HepG2 (cell line): ENCODE results near the gene MEG3. TPM values are rescaled to one million over a fixed set of nuclear protein-coding genes. Genes with fewer than 3 reads are reported as not detected.
A peak's percentile ranks its signal among the peaks of the same experiment; 100 is the strongest.

Experiments used
- ATAC-seq: fragments of 200-7000 bp; cut with Tn5 transposase; 3 replicates; pipeline ENCODE4 v1.9.1; 2020; ENCODE audit warnings: mild to moderate bottlenecking, moderate library complexity
- BruUV-seq: library from RNA; stranded (reverse); fragments of 400-500 nt; replicated peaks from 2 replicates; lab custom pipeline; 2021; lab: Mats Ljungman, UMichigan
- CTCF ChIA-PET: fragments of 300-600 bp; formaldehyde crosslinking; extraction: SDS; loops from one replicate; lab custom pipeline; 2021; ENCODE audit warnings: low total read pairs, inconsistent platforms, low intra/inter-chr PET ratio; lab: Yijun Ruan, JAX
- POLR2A ChIA-PET: fragments of 350-600 bp; sonication (Branson Sonifier 250); formaldehyde crosslinking; loops from one replicate; lab custom pipeline; 2020; ENCODE audit warnings: antibody characterized with exemption, inconsistent platforms; lab: Yijun Ruan, JAX
- DNase-seq: peaks from one replicate; pipeline ENCODE4 v3.0.0-alpha.2; 2015; ENCODE audit warnings: low spot score
- FAIRE-seq: peaks from 3 replicates; lab custom pipeline; 2011; peaks lifted over from hg19 to GRCh38; lab: Jason Lieb, UNC
- H2AFZ ChIP-seq: one replicate; pipeline ENCODE4 v1.6.1; 2011; ENCODE audit warnings: low read length, inconsistent platforms
- H3K27ac ChIP-seq: fragments of 300-600 bp; 3 replicates; pipeline ENCODE4 v1.8.0; 2011; ENCODE audit warnings: mixed run types, mild to moderate bottlenecking, mixed read lengths, low read length, inconsistent platforms; ENCODE audit not compliant: insufficient read depth; ENCODE audit errors: extremely low read length
- H3K27me3 ChIP-seq, 2 experiments: fragments of 200-600 bp in 1 of 2; 2 replicates in 1 of 2; 3 replicates in 1 of 2; pipeline versions ENCODE4 v1.6.0 to v1.8.0; 2011; ENCODE audit warnings: low read length in 2 of 2, mild to moderate bottlenecking in 2 of 2, moderate library complexity in 2 of 2, inconsistent platforms in 1 of 2; ENCODE audit not compliant: insufficient read depth in 2 of 2, control insufficient read depth in 1 of 2
- H3K36me3 ChIP-seq, 2 experiments: fragments of 200-600 bp in 1 of 2; replicated peaks in 1 of 2; 2 replicates in 1 of 2; 3 replicates in 1 of 2; pipeline versions ENCODE4 v1.5.1 to v1.8.0; 2011; ENCODE audit warnings: low read length in 2 of 2, inconsistent platforms in 1 of 2; ENCODE audit not compliant: insufficient read depth in 2 of 2, control insufficient read depth in 1 of 2
- H3K4me1 ChIP-seq: 2 replicates; pipeline ENCODE4 v1.5.1; 2012; ENCODE audit warnings: low read length, inconsistent platforms; ENCODE audit not compliant: insufficient read depth
- H3K4me2 ChIP-seq: 2 replicates; pipeline ENCODE4 v1.6.0; 2011; ENCODE audit warnings: low read depth, low read length, inconsistent platforms
- H3K4me3 ChIP-seq, 3 experiments: fragments of 200-600 bp in 1 of 3; sonication (generic), shearing (Covaris generic) in 1 of 3; replicated peaks in 1 of 3; 2 replicates each; pipeline ENCODE4 v1.5.1; 2011 to 2016; ENCODE audit warnings: low read length in 3 of 3, inconsistent platforms in 2 of 3, low read depth in 2 of 3, mild to moderate bottlenecking in 2 of 3, control low read depth in 1 of 3, mixed read lengths in 1 of 3; ENCODE audit not compliant: insufficient read depth in 1 of 3
- H3K79me2 ChIP-seq: one replicate; pipeline ENCODE4 v1.6.1; 2011; ENCODE audit warnings: low read length, inconsistent platforms; ENCODE audit not compliant: insufficient read depth
- H3K9ac ChIP-seq: 2 replicates; pipeline ENCODE4 v1.6.0; 2011; ENCODE audit warnings: mild to moderate bottlenecking, low read depth, low read length, inconsistent platforms; ENCODE audit not compliant: insufficient read depth
- H3K9me3 ChIP-seq: 2 replicates; pipeline ENCODE4 v1.5.1; 2012; ENCODE audit warnings: mild to moderate bottlenecking, low read length
- H4K20me1 ChIP-seq: 2 replicates; pipeline ENCODE4 v1.6.0; 2011; ENCODE audit warnings: inconsistent platforms, mild to moderate bottlenecking, low read length, moderate library complexity; ENCODE audit not compliant: insufficient read depth
- HNRNPL ChIP-seq: fragments of 200-400 bp; formaldehyde crosslinking; IDR thresholded peaks from 2 replicates; pipeline ENCODE4 v1.6.1; 2017; ENCODE audit warnings: mild to moderate bottlenecking, low read depth, low read length
- KLF6 ChIP-seq: IDR thresholded peaks from 2 replicates; pipeline ENCODE4 v1.8.0; 2016; ENCODE audit warnings: missing biosample characterization, missing genetic modification reagents
- MED8 ChIP-seq: sonication (generic); formaldehyde crosslinking; IDR thresholded peaks from 2 replicates; pipeline ENCODE4 v1.8.1; 2023; ENCODE audit warnings: mild to moderate bottlenecking, missing genetic modification reagents; ENCODE audit not compliant: insufficient replicate concordance
- ZNF30 ChIP-seq: sonication (generic); formaldehyde crosslinking; IDR thresholded peaks from 2 replicates; pipeline ENCODE4 v1.5.0; 2020; ENCODE audit warnings: mild to moderate bottlenecking, missing genetic modification reagents
- ZNF768 ChIP-seq: sonication (generic); formaldehyde crosslinking; IDR thresholded peaks from 2 replicates; pipeline ENCODE4 v1.4.0; 2020; ENCODE audit warnings: missing genetic modification reagents
- WGBS: methylation state at CpG from one replicate; pipeline ENCODE4 v1.1.6; 2017; ENCODE audit warnings: low lambda C conversion rate; 5-methylcytosine and 5-hydroxymethylcytosine counted together
- in situ Hi-C: cut with HindIII; loops from 2 replicates; pipeline ENCODE4 v1.10.0; 2017; ENCODE audit warnings: low pct_unique_long_range_greater_than_20kb; ENCODE audit not compliant: extremely low pct_ligation_motif_present
- intact Hi-C: fragments of 100-400 bp; cut with micrococcal nuclease; formaldehyde crosslinking; loops from one replicate; pipeline ENCODE4 v1.10.0; 2022; ENCODE audit not compliant: unreplicated experiment
- polyA plus RNA-seq, 8 experiments: library from polyadenylated mRNA; depleted of rRNA in 3 of 8; stranded (reverse) in 7 of 8; unstranded in 1 of 8; fragments of >200 nt; fragmentation: Illumina TruSeq in 4 of 8; extraction: Trizol in 4 of 8; gene quantifications; 2 replicates each; pipeline versions ENCODE4 v1.2.1 to v1.2.3, GENCODE V29; 2011 to 2016; ENCODE audit warnings: low read depth in 4 of 8, missing spikeins in 1 of 8, mixed read lengths in 1 of 8; ENCODE audit not compliant: insufficient read depth in 1 of 8
- total RNA-seq, 5 experiments: library from RNA; depleted of rRNA; stranded (reverse); fragments of >200 nt; fragmentation: Illumina TruSeq; extraction: Trizol; gene quantifications; 2 replicates each; pipeline ENCODE4 v1.2.3, GENCODE V29; 2016; ENCODE audit warnings: low read depth in 1 of 5

MEG3 gene
- total and polyA plus RNA-seq, 2 of the 13 experiments (the other 11 are each of a cell fraction or from before 2014, with no cell fraction given): 0.17 TPM; not detected in 1

DNA sequence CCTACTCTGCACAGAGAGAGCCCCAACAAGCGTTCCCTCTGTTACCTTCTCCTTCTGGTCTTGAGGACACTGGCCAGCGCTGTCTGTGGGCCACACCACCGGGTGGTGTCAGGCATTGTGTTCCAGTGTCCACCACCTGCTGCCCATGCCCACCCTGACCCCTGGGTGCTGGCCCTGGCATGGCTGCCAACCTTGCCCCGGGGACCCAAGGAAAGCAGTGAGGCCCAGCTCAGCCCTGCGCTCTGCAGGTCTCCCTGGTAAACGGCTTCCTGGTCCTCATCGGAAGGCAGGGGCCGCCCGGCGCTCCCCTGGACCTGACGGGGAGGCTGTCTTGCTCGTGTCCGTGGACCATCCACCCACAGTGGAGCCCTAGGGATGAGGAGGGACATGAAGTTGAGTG lies 21.8 kb upstream of the MEG3 start:
- H3K9ac ChIP-seq: no peak overlapping the region
- H3K4me1 ChIP-seq: peaks cover 6% of the 10 kb centered on the region; the same call in 1 of the 2 replicates
- intact Hi-C loops (no loop called here), in situ Hi-C loops (no loop called here)
- peaks cover 20% of the 10 kb centered on the region for H3K9me3 ChIP-seq
- WGBS: 97% methylated on average over 6 of the region's 13 CpGs
- no TSS peak for BruUV-seq
- CTCF ChIA-PET: no interaction called here
- POLR2A ChIA-PET: interaction anchor here (6.3 kb wide), 1 partner anchor 13 kb away, joined by 33 read pairs; no protein-coding TSS in a partner anchor
- H4K20me1 ChIP-seq: no peaks in the 10 kb centered on the region
- H3K79me2 ChIP-seq: no peaks in the 10 kb centered on the region
- ATAC-seq (no peak; the same call in 2 of the 3 replicates), DNase-seq (no peak), FAIRE-seq (no peak)
- no peaks in the 10 kb centered on the region for H3K27me3 ChIP-seq
- no peaks in the 10 kb centered on the region for H3K36me3 ChIP-seq
- TF ChIP-seq HNRNPL: peak; percentile 64; the same call in 1 of the 2 replicates
- no peak for TF ChIP-seq MED8 (CRISPR knock-in tag)
- no peak overlapping the region for H3K4me2 ChIP-seq
- H2AFZ ChIP-seq: no peak overlapping the region
- no peak overlapping the region for H3K27ac ChIP-seq
- H3K4me3 ChIP-seq: no peak overlapping the region

DNA sequence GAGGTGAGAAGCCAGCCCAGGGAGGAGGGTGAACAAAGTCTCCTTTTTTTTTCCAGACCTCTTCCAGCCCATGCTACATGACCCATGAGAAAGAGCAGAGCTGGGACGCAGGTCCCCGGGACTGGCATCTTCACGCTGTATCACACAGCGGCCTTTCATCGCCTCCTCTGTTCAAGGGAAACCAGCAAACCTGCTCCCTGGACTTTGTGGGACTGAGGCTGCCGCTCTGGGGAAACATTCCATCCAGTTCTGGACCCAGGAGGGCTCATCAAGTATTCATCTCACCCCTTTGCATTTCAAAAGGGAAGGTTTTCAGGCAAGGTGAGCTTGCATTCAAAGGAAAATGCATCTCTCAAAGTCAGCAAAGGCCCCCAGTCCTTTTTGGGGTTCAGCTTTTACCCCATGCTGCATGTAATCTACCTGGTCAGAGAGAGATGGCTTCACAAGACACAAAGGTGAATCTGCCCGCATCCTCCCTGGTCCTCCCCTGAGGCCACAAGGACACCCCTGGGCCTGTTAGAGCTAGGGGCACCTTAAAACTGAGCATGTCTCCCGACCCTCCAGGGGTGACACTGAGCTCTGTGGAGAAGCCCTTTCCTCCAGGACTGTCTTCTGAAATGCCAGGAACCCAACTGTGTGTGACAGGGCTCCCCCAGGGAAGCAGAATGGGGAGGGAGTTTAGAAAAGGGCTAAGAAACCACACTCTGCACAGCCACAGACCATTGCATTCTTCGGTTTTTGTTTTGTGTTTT lies 21.2 kb upstream of the MEG3 start:
- Histone ChIP-seq H3K79me2 (no peaks in the 10 kb centered on the region), H3K4me3 (no peak overlapping the region), H3K27ac (no peak overlapping the region), H3K9ac (no peak overlapping the region), H4K20me1 (no peaks in the 10 kb centered on the region)
- no peak for FAIRE-seq
- TF ChIP-seq ZNF30 (CRISPR knock-in tag): no peak
- TF ChIP-seq KLF6 (CRISPR knock-in tag): no peak
- 0 out of 2 replicates have a peak, but pooled peaks have one; percentile 20 for TF ChIP-seq ZNF768
- TF ChIP-seq, all 625 proteins: peak for 1
- Histone ChIP-seq H2AFZ (no peak overlapping the region), H3K36me3 (no peaks in the 10 kb centered on the region), H3K4me1 (peaks cover 6% of the 10 kb centered on the region; the same call in 1 of the 2 replicates), H3K4me2 (no peak overlapping the region), H3K9me3 (peaks cover 26% of the 10 kb centered on the region), H3K27me3 (no peaks in the 10 kb centered on the region)
- intact Hi-C loops (no loop called here), in situ Hi-C loops (no loop called here)
- ChIA-PET CTCF (no interaction called here), POLR2A (interaction anchor here (0.9 to 6.3 kb wide), 2 partner anchors 12 to 54 kb away, joined by 3 to 33 read pairs; no protein-coding TSS in a partner anchor)
- BruUV-seq: no TSS peak
- DNase-seq (no peak), ATAC-seq (no peak)
- WGBS: 78% methylated on average over 8 of the region's 9 CpGs
